Inflammatory macrophage treated with lipopolysaccharide for 1 hour (primary cell): ENCODE measurements around the gene ITGB8.

ENCODE experiments used
- DNase-seq, 2 donors: peaks; one replicate each; pipeline ENCODE4 v3.0.0-alpha.2; 2020 to 2022

The ITGB8 gene

DNA sequence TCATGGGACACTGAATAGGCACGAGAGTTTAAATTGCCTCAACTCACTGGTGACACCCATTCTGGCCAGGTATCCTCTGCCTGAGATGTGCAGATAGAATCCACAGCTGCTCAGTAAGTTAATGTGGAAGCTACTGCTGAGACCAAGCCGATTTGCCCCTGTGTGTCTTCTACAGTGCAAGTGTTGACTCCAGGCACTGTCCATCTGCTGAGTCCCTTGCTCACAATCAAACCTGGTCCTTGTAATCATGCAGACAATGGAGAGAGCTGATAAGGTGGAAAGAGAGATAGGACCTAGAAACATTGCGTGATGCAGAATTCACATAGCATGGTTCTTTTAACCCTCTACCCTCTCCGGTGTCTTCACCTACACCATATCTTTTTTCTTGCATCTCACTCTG lies 101.4 kb downstream of the ITGB8 start:
- DNase-seq = no peak

DNA sequence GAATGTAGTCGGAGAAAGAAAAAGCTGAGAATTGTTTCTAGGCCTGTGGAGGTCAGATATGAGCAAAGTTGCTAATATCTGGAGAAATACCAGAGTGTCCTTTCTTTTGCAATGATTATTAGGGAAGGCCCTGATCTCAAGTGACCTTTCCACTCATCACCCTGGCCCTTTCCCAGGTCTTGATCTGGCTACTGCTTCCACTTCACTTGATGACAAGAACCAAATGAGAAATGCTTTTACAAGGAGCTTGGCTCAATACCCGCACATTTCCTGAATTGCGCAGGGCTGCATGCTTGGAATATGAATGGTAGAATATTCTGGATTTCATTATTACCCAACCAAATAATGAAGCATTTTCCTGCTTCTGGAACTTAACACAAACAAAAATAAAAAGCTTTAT lies 104.6 kb downstream of the ITGB8 start:
- peak; percentile 92 to 97 for DNase-seq

DNA sequence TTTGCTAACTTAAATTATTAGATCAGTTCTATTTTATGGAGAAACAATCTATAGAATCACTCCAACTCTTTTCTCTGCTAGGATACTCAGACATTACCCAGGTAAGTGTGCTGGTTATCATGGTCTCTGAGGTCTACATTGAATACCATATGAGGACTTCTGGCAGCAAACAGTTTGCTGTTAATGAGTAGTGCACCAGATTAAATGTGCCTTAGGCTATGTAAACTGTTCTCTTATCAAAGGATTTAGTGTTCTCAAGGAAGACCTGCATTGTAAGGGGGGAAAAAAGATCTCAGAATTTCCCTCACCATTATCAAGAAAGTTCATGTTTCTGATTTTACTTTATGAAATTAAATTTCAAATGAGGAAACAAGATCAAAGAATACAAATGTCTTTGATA lies 107.5 kb downstream of the ITGB8 start:
- DNase-seq = no peak

DNA sequence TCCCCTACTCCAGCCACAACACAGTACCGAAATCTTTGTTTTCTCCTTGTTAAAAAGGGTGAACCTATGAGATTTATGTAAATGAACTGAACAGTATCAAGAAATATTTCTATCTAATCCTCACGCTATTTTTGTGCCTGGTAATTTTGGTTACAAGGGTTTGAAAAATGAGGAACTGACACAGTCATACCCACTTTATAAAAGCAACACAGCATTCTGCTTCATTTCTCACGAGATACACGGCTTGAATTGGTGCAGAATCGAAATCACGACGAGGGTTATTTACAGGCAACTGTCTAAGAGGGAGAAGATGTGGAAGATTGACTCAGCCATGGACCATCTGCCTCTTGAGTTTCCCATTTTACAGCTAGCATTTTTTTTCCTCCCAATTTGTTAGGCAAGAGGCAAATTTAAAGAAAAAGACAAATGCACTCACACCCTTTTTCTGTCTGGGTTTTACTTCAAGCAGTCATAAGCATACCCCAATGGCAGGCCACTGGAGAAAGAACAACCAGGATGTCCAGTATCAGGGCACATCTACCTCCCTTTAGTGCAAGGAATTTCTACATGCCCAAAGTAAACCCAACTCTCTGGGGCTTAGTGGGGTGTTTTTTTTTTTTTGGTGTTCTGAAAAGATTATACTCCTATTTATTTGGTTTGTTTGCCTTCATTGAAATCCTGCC lies 108.1 kb downstream of the ITGB8 start:
- DNase-seq = peak; percentile 86 to 93

DNA sequence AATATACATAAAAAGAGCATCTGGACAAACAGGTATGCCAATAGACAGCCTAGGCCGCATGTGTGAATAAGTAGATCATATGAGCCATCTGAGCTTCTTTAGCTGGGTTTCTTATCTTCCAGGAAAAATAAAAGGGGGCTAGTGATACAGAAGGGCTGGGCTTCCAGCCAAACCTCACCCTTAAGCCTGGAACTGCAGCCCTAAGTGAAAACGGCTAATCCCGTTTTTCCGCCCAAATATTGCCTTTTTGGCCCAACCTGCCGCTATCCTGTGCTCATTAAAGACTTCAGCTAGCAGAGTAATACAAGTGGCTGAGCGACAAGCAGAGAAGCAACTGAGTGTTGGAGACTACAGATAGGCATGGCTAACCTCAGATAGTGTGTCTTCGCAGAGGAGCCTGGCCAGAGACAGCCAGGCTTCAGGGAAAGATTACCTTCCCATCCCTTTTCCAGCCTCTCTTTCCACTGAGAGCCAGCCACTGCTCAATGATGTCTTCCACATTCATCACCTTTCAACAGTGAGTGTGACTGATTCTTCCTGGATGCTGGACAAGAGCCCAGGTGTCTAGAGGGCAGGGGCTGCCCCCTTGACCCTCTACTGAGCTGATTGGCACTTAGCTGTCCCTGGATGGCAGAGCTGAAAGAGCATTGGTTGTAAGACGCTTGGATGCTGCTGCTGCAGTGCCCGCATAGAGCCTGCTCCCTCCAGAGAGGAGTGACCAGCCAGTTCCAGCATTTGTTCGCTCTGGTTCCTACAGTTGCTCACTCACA lies 108.9 kb downstream of the ITGB8 start:
- DNase-seq = no peak

DNA sequence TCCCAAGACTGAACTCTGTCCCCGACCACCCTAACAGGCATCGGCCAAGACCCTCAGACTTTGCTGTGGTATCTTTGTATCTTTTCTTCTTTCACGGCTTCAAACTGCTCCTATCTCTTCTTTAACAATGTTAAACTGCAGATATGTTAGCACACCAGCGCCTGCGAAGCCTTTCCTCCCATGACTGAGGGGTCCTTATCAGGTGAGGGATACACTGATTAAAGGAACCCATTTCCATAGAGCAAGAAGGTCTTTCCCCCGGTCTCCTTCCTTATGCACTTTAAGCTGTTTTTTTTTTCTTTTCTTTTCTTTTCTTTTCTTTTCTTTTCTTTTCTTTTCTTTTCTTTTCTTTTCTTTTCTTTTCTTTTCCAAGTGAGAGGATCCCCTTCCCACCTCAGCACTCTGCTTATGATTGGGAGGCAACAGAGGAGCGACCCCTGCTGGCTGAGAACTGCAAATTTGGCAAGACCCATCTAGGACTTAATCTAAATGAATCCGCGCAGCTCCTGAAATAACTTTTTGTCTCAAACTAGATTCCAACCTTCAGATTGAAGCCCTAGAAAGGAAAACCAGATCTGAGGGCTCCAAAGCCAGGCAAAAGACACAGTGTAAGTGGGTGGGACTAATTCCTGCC lies 109.9 kb downstream of the ITGB8 start:
- DNase-seq = no peak

DNA sequence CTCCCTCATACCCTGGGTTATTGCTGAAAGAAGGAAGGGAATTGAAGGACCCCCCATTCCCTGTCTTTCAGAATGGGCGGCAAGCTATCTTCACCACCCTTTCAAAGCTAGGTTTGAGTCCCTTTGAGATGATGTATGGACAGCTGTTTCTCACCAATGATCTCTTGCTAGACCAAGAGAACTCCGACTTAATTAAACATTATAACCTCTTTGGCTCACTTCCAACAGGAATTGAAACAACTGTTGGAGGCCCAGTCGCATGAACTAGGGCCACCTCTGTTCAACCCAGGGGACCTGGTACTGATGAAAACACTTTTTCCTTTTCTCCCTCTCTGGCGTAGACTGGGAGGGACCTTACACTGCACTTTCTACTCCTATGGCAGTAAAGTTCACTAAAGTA lies 110.6 kb downstream of the ITGB8 start:
- no peak for DNase-seq

DNA sequence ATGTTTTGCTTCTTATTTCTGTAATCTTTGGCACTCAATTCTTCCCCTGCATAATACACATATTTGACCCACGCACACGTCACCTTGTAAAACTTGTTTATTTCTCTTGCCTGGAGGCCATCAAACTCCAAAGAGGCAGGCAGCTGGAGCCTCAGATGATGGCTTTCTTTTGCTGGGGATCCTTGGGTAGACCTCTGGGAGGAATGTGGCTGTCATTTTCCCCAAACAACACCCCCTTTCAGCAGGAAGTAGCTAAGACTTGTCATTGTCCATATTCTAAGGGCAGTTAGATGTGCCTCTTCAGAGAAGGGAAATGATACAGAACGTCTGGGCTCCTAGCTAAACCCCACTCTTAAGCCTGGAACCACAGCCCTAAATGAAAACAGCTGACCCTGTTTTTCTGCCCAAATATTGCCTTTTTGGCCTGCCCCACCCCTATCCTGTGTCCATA lies 111.3 kb downstream of the ITGB8 start:
- no peak for DNase-seq

DNA sequence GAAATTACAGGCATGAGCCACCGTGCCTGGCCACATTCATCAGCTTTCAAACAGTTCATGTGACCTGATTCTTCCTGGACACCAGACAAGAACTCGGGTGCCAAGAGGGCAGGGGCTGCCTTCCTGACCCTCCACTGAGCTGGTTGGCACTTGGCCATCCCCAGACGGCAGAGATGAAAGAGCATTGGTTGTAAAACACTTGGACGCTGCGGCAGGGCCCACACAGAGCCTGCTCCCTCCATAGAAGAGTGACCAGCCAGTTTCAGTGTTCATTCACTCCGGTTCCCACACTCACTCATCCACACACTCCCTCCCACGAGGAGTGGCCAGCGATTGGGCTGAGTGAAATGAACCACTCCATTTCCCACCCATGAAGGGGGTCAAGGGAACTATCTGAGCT lies 112.3 kb downstream of the ITGB8 start:
- no peak for DNase-seq

DNA sequence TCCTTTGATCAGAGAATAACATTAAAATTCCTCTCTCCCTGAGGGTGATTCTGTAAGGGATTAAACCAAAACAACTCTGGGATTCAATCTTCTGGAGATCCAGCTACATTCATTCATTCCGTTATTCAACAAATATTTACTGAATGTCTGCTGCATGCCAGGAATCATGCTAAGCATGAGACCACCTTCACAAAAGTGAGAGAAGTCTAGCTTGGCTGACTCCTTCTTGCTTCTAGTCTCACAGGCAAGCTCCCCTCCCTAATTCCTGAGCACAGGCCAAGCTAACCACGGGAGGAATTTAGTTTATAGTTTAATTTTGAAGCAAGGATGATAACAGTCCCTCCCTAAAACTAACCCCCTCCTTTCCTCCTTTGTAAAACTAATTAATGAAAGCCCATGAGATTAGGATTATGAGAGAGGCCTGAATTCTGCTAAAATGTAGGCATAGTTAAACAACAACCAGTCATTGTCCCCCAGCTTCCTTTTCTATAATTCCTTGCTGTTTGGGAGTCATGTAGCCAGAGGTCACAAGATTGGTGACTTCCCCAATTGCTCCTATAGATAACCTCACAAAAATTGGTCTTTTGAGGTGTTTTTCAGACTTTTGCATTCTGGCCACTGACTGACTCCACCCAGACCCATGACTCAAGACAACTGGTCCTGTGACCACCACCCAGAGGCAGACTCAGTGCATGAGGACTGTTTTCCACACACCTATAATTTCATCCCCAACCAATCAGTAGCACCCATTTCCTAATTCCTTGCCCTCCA lies 113.5 kb downstream of the ITGB8 start:
- peak; percentile 72 to 95 for DNase-seq

DNA sequence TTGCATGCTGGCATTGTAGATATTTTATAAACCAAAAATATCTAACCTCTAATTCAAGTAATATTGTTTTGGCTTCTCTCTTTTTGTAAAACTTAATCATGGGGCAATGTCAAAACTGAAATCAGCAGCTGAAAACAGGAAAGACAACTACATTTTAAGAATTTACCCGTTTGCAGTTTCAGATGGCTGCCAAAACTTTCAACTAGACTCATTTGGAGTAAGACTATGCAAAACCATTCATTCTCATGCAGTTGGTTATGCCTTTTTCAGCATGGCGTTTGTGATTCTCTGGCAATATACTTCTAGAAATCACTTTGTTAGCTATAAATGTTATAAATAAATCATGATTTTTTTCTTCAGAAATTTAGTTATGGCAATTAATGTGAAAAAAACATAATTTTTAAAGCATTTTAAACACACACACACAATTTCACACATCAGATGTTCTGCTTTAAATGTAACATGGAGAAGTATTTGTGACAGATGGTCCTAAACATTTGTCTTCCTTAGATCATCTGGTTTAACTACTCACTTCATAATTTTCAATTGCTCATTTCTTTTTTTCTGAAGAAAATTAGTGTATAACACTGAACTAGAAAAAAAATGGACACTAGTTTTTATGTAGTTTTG lies 116.4 kb downstream of the ITGB8 start:
- DNase-seq = no peak

DNA sequence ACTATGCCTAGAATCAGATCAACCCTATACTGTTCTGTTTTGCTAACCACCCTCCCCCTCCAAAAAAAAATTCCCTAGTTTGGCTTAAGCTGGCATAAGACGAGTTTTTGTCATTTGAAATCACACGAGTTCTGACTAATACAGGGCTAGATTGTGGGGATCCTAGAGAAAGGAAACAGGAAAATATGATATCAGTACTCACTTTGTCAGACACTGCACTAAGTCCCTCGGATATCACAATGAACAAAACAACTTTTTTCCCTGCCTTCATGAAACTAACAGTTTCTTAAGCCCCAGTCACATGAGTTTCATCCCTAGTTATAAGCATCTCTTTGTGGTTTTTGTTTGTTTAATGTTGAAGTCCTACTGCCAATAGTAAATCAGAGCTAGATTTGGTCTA lies 118.5 kb downstream of the ITGB8 start:
- DNase-seq = peak; percentile 85 to 90

DNA sequence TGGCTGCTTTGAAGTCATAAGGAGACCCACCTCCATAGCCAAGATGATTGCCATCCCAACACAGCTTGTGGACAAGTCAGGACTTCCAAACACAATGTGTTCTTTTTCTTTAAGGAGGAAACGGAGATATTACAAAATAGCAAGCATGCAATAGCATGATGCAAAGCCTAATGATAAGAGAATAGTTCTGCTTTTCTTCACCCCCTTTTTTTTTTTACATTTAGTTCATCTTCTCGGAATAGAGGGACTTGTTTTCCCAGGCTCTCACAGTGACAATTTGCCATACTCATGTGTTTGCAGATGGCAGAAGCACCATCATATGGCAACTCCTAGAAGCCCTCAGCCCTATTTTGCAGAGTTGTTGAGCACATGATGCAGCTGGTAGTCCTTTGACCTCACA lies 119.8 kb downstream of the ITGB8 start:
- peak; percentile 91 to 93 for DNase-seq

DNA sequence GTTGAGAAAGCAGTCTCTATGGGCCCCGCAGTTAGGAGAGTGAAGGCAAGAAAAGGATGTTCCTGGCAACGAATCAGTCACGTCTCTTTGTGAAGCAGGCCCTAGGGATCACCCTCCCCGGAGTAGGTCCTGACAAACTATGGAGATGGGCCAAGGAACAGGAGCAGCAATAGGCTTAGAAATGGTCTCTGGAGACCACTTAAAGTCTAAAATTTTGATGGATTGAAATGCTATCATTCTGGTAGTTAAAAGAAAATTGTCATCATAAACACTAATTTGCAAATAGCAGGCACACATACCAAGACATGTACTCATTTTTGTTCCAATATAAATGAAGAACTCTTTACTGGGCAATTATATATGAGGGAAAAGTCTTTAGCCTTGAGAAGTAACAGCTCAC lies 123.5 kb downstream of the ITGB8 start:
- DNase-seq = no peak

DNA sequence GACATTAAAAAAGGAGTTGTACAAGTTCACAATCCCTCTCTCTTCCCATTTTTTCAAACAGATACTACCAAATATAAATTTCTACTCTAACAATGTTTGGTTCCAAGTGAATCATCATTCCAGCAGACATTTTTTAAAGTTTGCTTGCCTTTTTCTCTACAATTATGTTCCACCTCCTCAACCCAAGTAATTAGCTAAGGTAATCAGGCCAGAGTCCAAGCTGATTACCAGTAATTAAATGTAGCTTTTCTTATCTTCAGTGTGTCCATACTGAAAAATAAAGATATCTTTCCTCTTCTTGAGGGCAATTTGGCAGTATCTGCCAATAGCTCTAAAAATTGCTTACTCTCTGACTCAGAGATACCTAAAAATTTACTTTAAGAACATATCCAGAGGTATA lies 126.0 kb downstream of the ITGB8 start:
- DNase-seq = no peak

DNA sequence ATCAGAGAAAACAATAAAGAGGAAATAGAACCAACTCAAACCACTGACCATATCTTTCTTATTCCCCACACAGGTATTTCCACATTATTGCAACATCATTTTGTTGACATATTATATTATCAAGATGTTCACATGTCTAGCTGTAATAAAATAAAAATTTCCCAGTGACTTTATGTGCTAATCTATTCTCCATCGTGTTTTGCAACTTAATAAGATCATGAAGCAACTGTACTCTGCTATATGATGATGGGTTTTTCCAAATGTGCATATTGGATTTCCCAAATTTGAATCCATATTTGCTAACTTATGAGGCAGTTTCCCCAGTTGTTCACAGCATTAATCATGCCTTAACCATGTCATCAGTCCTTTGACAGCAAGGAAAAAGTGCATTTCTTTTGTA lies 127.8 kb downstream of the ITGB8 start:
- DNase-seq = peak; percentile 95 to 99

DNA sequence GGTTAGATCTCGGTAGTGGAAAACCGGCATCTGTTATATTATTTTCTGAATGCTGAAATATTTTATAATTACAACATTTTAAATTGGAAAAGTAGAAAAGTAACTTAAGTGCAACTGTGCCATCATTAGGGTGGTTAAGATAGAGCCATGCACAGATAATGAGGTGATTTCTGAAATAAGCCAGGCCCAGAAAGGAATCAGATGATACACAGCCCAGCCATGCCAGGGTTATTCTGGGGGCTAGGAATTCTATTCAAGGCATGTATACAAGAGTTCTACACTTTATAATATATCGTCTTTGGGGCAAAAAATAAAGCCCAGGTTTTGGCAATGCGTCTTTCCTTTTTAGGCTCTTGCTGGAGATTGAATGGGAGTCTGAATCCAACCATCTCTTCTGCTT lies 128.7 kb downstream of the ITGB8 start:
- no peak for DNase-seq

DNA sequence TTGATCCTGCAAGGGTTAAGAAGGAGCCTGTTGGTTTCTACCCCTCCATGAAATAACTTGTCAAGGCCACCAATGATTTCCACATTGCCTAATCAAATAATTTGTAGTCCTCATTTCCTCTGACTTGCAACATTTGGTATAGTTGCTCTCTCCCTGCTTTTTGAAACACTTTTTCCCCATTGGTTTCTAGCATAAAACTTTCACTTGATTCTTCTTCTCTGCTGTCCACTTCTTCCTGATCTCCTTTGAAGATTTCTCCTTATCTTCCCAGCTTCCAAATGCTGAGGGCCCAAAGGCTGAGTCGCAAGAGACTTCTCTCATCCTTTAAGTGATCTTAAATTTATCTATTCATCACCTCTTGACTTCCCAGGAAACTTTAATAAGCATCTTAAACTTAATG lies 134.2 kb downstream of the ITGB8 start:
- peak; percentile 59 to 69 for DNase-seq
